Right lobe of liver (tissue), 4 donors: ENCODE results near the gene NGFR.

Source experiments
- POLR2A ChIP-seq: fragments of 450-650 bp; IDR thresholded peaks from one replicate; pipeline ENCODE4 v1.6.1; 2017; ENCODE audit warnings: antibody characterized with exemption, mild to moderate bottlenecking
- TF ChIP-seq, protein P1 (sequence below), 4 donors: fragments of 200-600 bp in 3 of 4; fragments of 450-650 bp in 1 of 4; IDR thresholded peaks; one replicate each; pipeline versions ENCODE4 v1.5.1 to v1.8.0; 2016 to 2022; ENCODE audit warnings: antibody characterized with exemption in 4 of 4, mild to moderate bottlenecking in 2 of 4
- donor health status: DM: no; HTN: no; CAD: no.
- donor health status: DM: no; HTN: no; CAD: no.
- donor health status: DM: no; HTN: yes; CAD: no.

GRCh38 chr17:49496867-49497147 lies 1.7 kb downstream of the NGFR start:
- TF ChIP-seq, protein P1, sequence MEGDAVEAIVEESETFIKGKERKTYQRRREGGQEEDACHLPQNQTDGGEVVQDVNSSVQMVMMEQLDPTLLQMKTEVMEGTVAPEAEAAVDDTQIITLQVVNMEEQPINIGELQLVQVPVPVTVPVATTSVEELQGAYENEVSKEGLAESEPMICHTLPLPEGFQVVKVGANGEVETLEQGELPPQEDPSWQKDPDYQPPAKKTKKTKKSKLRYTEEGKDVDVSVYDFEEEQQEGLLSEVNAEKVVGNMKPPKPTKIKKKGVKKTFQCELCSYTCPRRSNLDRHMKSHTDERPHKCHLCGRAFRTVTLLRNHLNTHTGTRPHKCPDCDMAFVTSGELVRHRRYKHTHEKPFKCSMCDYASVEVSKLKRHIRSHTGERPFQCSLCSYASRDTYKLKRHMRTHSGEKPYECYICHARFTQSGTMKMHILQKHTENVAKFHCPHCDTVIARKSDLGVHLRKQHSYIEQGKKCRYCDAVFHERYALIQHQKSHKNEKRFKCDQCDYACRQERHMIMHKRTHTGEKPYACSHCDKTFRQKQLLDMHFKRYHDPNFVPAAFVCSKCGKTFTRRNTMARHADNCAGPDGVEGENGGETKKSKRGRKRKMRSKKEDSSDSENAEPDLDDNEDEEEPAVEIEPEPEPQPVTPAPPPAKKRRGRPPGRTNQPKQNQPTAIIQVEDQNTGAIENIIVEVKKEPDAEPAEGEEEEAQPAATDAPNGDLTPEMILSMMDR (IDR thresholded peaks at IDR 0.05) = no peak
- no peak for TF ChIP-seq POLR2A
